ENCODE data around the gene TEAD1. TPM values are rescaled to one million over a fixed set of nuclear protein-coding genes. Genes with fewer than 3 reads are reported as not detected.

Gene TEAD1
- polyA plus RNA-seq, 1 donor (not counting 4 experiments of a cell fraction or from before 2014, with no cell fraction given) = 32.7 TPM

- H3K36me3 ChIP-seq (ENCODE audit: control insufficient read depth in 2 of 2, extremely low read depth in 1 of 2, insufficient read depth in 2 of 2, low read length in 2 of 2) = peaks cover 1 to 11% of the 10 kb centered on the region in 2 experiments
- H3K4me2 ChIP-seq (ENCODE audit: control insufficient read depth, extremely low read depth, insufficient read depth, low read depth, low read length) = peak overlapping the region; percentile 72
- peak overlapping the region; percentile 41 for H3K9ac ChIP-seq (ENCODE audit: control insufficient read depth, extremely low read depth, insufficient read depth, low read length)
- TF ChIP-seq EZH2 (IDR thresholded peaks at IDR 0.05; ENCODE audit: low read length) = no peak
- TF ChIP-seq, protein P1, sequence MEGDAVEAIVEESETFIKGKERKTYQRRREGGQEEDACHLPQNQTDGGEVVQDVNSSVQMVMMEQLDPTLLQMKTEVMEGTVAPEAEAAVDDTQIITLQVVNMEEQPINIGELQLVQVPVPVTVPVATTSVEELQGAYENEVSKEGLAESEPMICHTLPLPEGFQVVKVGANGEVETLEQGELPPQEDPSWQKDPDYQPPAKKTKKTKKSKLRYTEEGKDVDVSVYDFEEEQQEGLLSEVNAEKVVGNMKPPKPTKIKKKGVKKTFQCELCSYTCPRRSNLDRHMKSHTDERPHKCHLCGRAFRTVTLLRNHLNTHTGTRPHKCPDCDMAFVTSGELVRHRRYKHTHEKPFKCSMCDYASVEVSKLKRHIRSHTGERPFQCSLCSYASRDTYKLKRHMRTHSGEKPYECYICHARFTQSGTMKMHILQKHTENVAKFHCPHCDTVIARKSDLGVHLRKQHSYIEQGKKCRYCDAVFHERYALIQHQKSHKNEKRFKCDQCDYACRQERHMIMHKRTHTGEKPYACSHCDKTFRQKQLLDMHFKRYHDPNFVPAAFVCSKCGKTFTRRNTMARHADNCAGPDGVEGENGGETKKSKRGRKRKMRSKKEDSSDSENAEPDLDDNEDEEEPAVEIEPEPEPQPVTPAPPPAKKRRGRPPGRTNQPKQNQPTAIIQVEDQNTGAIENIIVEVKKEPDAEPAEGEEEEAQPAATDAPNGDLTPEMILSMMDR (optimal IDR thresholded peaks at IDR 0.05 in 1 of 3, IDR thresholded peaks at IDR 0.05 in 1 of 3, conservative IDR thresholded peaks at IDR 0.05 in 1 of 3; ENCODE audit: extremely low read depth in 1 of 3, insufficient read depth in 2 of 3, low read length in 3 of 3) = no peak
- H3K27ac ChIP-seq (ENCODE audit: control insufficient read depth, insufficient read depth, low read length) = peak overlapping the region; percentile 98
- DNase-seq (ENCODE audit: low read depth, low spot score) (peak; percentile 78), FAIRE-seq (peak; percentile 92)
- dilution Hi-C loops (cut with MboI; ENCODE audit: extremely low pct_ligation_motif_present, low sequenced_read_pairs) = no loop called here
- H2AFZ ChIP-seq (ENCODE audit: control insufficient read depth, low read length) = no peak overlapping the region
- H3K79me2 ChIP-seq (ENCODE audit: control insufficient read depth, insufficient read depth, low read length) = peaks cover 85% of the 10 kb centered on the region
- H4K20me1 ChIP-seq (ENCODE audit: control insufficient read depth, extremely low read depth, insufficient read depth, low read length) = no peaks in the 10 kb centered on the region
- no peaks in the 10 kb centered on the region for H3K9me3 ChIP-seq (ENCODE audit: control insufficient read depth, low read depth, low read length)
- no peaks in the 10 kb centered on the region for H3K27me3 ChIP-seq (ENCODE audit: control insufficient read depth, extremely low read depth, insufficient read depth, low read length)
- H3K4me3 ChIP-seq (ENCODE audit: control insufficient read depth in 2 of 3, extremely low read depth in 1 of 3, insufficient read depth in 2 of 3, low read depth in 1 of 3, low read length in 3 of 3) = peak overlapping the region in 1 of 3 experiments; percentile 28
- H3K9me1 ChIP-seq (ENCODE audit: control insufficient read depth, extremely low read depth, insufficient read depth, low read length) = no peaks in the 10 kb centered on the region
- peaks cover 64% of the 10 kb centered on the region for H3K4me1 ChIP-seq (ENCODE audit: control insufficient read depth, extremely low read depth, insufficient read depth, low read length)
These were observed 22.8 kb downstream of the TEAD1 start for GRCh38 chr11:12696911-12697581.

DNA sequence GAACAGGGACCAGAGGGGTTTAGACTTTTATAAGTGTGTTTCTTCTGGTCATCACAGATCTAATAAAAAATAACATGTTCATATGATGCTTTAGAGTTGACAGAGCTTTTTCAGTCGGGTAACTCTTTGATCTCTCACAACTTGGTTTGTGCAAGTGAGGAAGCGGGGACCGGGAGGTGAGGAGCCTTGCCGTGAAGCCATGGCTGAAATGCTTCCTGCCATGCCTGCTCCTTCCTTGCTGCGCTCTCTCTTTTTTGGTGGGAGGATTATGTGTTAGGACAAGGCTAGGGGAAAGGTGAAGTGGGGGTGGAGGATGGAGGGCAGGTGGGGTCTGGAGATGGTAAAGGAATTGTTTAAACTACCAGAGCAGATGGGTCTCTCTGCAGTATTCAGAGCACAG is 23.8 kb downstream of the TEAD1 start:
- FAIRE-seq (no peak), DNase-seq (ENCODE audit: low read depth, low spot score) (no peak)
- Histone ChIP-seq H3K9me3 (ENCODE audit: control insufficient read depth, low read depth, low read length) (no peaks in the 10 kb centered on the region), H3K9ac (ENCODE audit: control insufficient read depth, extremely low read depth, insufficient read depth, low read length) (no peak overlapping the region), H3K9me1 (ENCODE audit: control insufficient read depth, extremely low read depth, insufficient read depth, low read length) (no peaks in the 10 kb centered on the region), H3K27ac (ENCODE audit: control insufficient read depth, insufficient read depth, low read length) (no peak overlapping the region), H3K4me2 (ENCODE audit: control insufficient read depth, extremely low read depth, insufficient read depth, low read depth, low read length) (no peak overlapping the region), H2AFZ (ENCODE audit: control insufficient read depth, low read length) (no peak overlapping the region), H3K36me3 (ENCODE audit: control insufficient read depth in 2 of 2, extremely low read depth in 1 of 2, insufficient read depth in 2 of 2, low read length in 2 of 2) (peaks cover 1 to 17% of the 10 kb centered on the region in 2 experiments), H3K4me1 (ENCODE audit: control insufficient read depth, extremely low read depth, insufficient read depth, low read length) (peaks cover 64% of the 10 kb centered on the region), H3K27me3 (ENCODE audit: control insufficient read depth, extremely low read depth, insufficient read depth, low read length) (no peaks in the 10 kb centered on the region), H3K4me3 (ENCODE audit: control insufficient read depth in 2 of 3, extremely low read depth in 1 of 3, insufficient read depth in 2 of 3, low read depth in 1 of 3, low read length in 3 of 3) (no peak overlapping the region), H3K79me2 (ENCODE audit: control insufficient read depth, insufficient read depth, low read length) (peaks cover 86% of the 10 kb centered on the region), H4K20me1 (ENCODE audit: control insufficient read depth, extremely low read depth, insufficient read depth, low read length) (peaks cover 9% of the 10 kb centered on the region)
- TF ChIP-seq EZH2 (IDR thresholded peaks at IDR 0.05; ENCODE audit: low read length) = no peak
- TF ChIP-seq, protein P1 (optimal IDR thresholded peaks at IDR 0.05 in 1 of 3, IDR thresholded peaks at IDR 0.05 in 1 of 3, conservative IDR thresholded peaks at IDR 0.05 in 1 of 3; ENCODE audit: extremely low read depth in 1 of 3, insufficient read depth in 2 of 3, low read length in 3 of 3) = no peak
- dilution Hi-C loops (cut with MboI; ENCODE audit: extremely low pct_ligation_motif_present, low sequenced_read_pairs) = no loop called here
